Measurements from ENCODE around the gene GPR180. TPM values are rescaled to one million over a fixed set of nuclear protein-coding genes. Genes with fewer than 3 reads are reported as not detected.

Gene GPR180
- polyA plus RNA-seq, 1 donor: 5.6 TPM

- Histone ChIP-seq H3K9me3 (ENCODE audit: control insufficient read depth, low read depth, low read length) (no peaks in the 10 kb centered on the region), H3K4me1 (ENCODE audit: control insufficient read depth, insufficient read depth, low read length) (no peaks in the 10 kb centered on the region), H3K36me3 (ENCODE audit: control insufficient read depth, insufficient read depth, low read length) (no peaks in the 10 kb centered on the region), H3K4me3 (ENCODE audit: low read length) (no peak overlapping the region), H3K27ac (ENCODE audit: low read length) (no peak overlapping the region), H3K27me3 (ENCODE audit: control insufficient read depth, insufficient read depth, low read length) (peaks cover 35% of the 10 kb centered on the region)
- 8% methylated on average over 2 of the region's 6 CpGs for WGBS (ENCODE audit: insufficient coverage, low lambda C conversion rate)
- DNase-seq: peak in 1 of 2 donors; percentile 29
Observed at GRCh38 chr13:94660695-94661326, 59.2 kb downstream of the GPR180 start.

DNA sequence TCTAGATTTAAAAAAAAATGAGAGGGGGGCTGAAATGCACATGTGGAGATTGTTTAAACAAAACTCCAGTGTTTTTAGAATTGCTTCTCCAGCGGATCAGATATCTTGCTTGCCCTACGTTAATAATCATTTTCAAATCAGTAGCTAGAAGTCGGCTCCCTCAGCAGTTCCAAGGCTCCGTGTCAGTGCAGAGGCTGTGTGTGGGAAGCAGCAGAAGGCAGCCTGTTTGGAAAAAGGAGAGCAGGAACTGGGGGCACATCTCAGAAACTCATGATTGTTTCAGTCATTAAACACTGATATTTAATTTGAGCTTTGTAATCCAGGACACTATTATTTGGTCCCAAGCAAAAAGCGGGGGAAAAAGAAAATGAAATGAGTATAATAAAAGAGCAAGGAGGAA, 59.7 kb downstream of the GPR180 start:
- DNase-seq: no peak
- Histone ChIP-seq H3K4me1 (ENCODE audit: control insufficient read depth, insufficient read depth, low read length) (no peaks in the 10 kb centered on the region), H3K36me3 (ENCODE audit: control insufficient read depth, insufficient read depth, low read length) (no peaks in the 10 kb centered on the region), H3K27me3 (ENCODE audit: control insufficient read depth, insufficient read depth, low read length) (peaks cover 40% of the 10 kb centered on the region), H3K27ac (ENCODE audit: low read length) (no peak overlapping the region), H3K4me3 (ENCODE audit: low read length) (no peak overlapping the region), H3K9me3 (ENCODE audit: control insufficient read depth, low read depth, low read length) (no peaks in the 10 kb centered on the region)
- 33% methylated on average over 1 of the region's 5 CpGs for WGBS (ENCODE audit: insufficient coverage, low lambda C conversion rate)

DNA sequence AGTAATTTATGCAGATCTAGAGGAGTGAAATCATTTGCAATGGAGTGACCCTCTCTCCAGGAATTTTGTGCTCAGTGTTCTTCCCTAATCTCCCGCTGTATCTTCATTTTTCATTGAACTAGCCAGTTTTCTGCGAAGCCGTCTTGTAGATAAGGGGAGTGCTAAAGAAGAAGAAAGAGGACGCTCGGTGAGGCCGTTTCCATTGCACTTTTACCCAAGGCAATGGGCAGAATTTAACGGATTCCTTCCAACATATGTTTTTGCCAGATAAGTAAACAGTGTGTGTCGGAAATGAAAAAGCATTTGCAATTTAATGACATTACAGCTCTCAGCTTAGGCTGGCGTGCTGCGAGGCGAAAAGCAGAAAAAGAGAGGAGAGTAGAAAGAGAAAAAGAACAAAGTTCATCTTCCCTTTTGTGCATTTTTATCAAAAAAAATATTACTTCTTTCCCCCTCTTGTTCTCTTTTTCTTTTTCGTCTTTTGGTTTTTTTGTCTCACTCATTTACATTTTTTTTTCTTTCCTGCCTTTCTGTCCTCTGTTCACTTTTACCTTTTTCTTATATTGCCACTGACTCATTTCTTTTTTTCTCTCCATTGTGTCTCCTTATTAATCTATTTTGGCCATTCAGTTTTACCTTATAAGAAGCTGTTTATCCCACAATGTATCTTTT, 60.8 kb downstream of the GPR180 start:
- H3K4me1 ChIP-seq (ENCODE audit: control insufficient read depth, insufficient read depth, low read length): no peaks in the 10 kb centered on the region
- no peak overlapping the region for H3K4me3 ChIP-seq (ENCODE audit: low read length)
- no peak for DNase-seq
- H3K27me3 ChIP-seq (ENCODE audit: control insufficient read depth, insufficient read depth, low read length): peaks cover 40% of the 10 kb centered on the region
- H3K27ac ChIP-seq (ENCODE audit: low read length): no peak overlapping the region
- 16% methylated on average over 5 of the region's 12 CpGs for WGBS (ENCODE audit: insufficient coverage, low lambda C conversion rate)
- no peaks in the 10 kb centered on the region for H3K36me3 ChIP-seq (ENCODE audit: control insufficient read depth, insufficient read depth, low read length)
- no peaks in the 10 kb centered on the region for H3K9me3 ChIP-seq (ENCODE audit: control insufficient read depth, low read depth, low read length)

DNA sequence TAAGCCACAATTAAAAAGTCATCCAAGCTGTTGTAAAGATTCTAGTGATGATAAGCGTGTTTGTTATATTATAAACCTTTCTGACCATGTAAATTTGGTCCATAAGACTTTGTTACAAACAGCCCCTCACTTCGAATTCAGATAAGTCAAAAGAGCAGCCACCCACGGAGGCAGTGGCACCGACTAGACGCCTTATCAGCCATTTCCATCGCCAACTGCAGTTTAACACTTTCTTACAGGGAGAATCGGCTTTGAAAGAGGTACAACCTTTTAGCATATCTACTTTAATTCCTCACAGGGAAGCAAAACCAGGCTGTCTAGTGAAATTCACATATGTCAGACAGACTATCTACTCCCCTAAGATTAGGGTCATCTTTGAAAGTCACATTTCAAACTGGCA, 63.2 kb downstream of the GPR180 start:
- Histone ChIP-seq H3K4me3 (ENCODE audit: low read length) (no peak overlapping the region), H3K36me3 (ENCODE audit: control insufficient read depth, insufficient read depth, low read length) (no peaks in the 10 kb centered on the region), H3K4me1 (ENCODE audit: control insufficient read depth, insufficient read depth, low read length) (no peaks in the 10 kb centered on the region), H3K9me3 (ENCODE audit: control insufficient read depth, low read depth, low read length) (no peaks in the 10 kb centered on the region), H3K27ac (ENCODE audit: low read length) (no peak overlapping the region), H3K27me3 (ENCODE audit: control insufficient read depth, insufficient read depth, low read length) (peaks cover 47% of the 10 kb centered on the region)
- WGBS (ENCODE audit: insufficient coverage, low lambda C conversion rate): no CpG with 5 or more reads among the region's 7 CpGs
- DNase-seq: no peak

- Histone ChIP-seq H3K27me3 (ENCODE audit: control insufficient read depth, insufficient read depth, low read length) (peaks cover 48% of the 10 kb centered on the region), H3K9me3 (ENCODE audit: control insufficient read depth, low read depth, low read length) (no peaks in the 10 kb centered on the region), H3K27ac (ENCODE audit: low read length) (no peak overlapping the region), H3K36me3 (ENCODE audit: control insufficient read depth, insufficient read depth, low read length) (no peaks in the 10 kb centered on the region), H3K4me1 (ENCODE audit: control insufficient read depth, insufficient read depth, low read length) (no peaks in the 10 kb centered on the region), H3K4me3 (ENCODE audit: low read length) (no peak overlapping the region)
- WGBS (ENCODE audit: insufficient coverage, low lambda C conversion rate): no CpG with 5 or more reads among the region's 7 CpGs
- DNase-seq: no peak
Observed at GRCh38 chr13:94666065-94666464, 64.4 kb downstream of the GPR180 start.

DNA sequence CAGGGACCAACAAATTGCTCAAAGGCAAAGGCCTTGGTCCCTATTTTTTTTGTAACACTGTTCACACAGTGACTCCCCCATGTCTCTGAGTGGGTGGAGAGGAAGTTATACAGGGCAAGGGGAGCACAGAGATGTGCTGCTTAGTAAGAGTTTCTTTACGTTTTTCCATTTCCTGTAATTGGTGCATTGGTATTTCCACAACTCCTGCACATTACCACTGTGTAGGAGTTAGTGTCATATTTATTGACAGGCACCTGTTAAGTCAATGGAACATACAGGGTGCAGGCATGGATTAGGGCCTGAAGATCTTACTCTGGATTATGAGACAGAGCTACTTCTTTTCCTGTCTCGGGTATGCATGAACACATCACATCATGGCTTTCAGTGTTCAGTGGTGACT, 65.5 kb downstream of the GPR180 start:
- no peaks in the 10 kb centered on the region for H3K4me1 ChIP-seq (ENCODE audit: control insufficient read depth, insufficient read depth, low read length)
- H3K27me3 ChIP-seq (ENCODE audit: control insufficient read depth, insufficient read depth, low read length): peaks cover 43% of the 10 kb centered on the region
- no peaks in the 10 kb centered on the region for H3K9me3 ChIP-seq (ENCODE audit: control insufficient read depth, low read depth, low read length)
- H3K4me3 ChIP-seq (ENCODE audit: low read length): no peak overlapping the region
- WGBS (ENCODE audit: insufficient coverage, low lambda C conversion rate): no CpG with 5 or more reads among the region's 2 CpGs
- DNase-seq: no peak
- H3K36me3 ChIP-seq (ENCODE audit: control insufficient read depth, insufficient read depth, low read length): no peaks in the 10 kb centered on the region
- H3K27ac ChIP-seq (ENCODE audit: low read length): no peak overlapping the region

DNA sequence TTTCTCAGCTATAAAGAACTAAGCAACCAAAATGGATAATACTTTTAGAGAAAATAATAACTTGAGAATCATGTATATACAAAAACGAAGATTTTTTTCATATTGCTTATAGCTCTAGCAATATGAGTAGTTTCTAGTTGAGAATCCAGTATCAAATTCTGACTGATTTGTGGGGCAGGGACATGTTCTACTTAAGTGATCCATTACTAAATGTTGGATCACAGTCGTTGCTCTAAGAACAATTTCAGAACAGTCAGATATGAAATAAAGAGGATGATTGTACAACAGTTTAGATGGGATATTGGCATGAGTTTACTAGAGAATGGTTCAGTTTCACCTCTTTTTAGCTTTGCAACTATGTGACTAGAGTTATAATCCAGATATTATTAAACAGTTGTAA, 70.7 kb downstream of the GPR180 start:
- H3K36me3 ChIP-seq (ENCODE audit: control insufficient read depth, insufficient read depth, low read length): no peaks in the 10 kb centered on the region
- DNase-seq: no peak
- no peaks in the 10 kb centered on the region for H3K4me1 ChIP-seq (ENCODE audit: control insufficient read depth, insufficient read depth, low read length)
- H3K9me3 ChIP-seq (ENCODE audit: control insufficient read depth, low read depth, low read length): no peaks in the 10 kb centered on the region
- H3K27ac ChIP-seq (ENCODE audit: low read length): no peak overlapping the region
- H3K27me3 ChIP-seq (ENCODE audit: control insufficient read depth, insufficient read depth, low read length): peaks cover 25% of the 10 kb centered on the region
- 83% methylated on average over 1 of the region's 2 CpGs for WGBS (ENCODE audit: insufficient coverage, low lambda C conversion rate)
- H3K4me3 ChIP-seq (ENCODE audit: low read length): no peak overlapping the region

- no peak overlapping the region for H3K4me3 ChIP-seq (ENCODE audit: low read length)
- no peaks in the 10 kb centered on the region for H3K9me3 ChIP-seq (ENCODE audit: control insufficient read depth, low read depth, low read length)
- no peaks in the 10 kb centered on the region for H3K4me1 ChIP-seq (ENCODE audit: control insufficient read depth, insufficient read depth, low read length)
- 93% methylated on average over 2 of the region's 5 CpGs for WGBS (ENCODE audit: insufficient coverage, low lambda C conversion rate)
- no peak for DNase-seq
- peaks cover 30% of the 10 kb centered on the region for H3K27me3 ChIP-seq (ENCODE audit: control insufficient read depth, insufficient read depth, low read length)
- H3K27ac ChIP-seq (ENCODE audit: low read length): no peak overlapping the region
- no peaks in the 10 kb centered on the region for H3K36me3 ChIP-seq (ENCODE audit: control insufficient read depth, insufficient read depth, low read length)
Observed at GRCh38 chr13:94673851-94674250, 72.2 kb downstream of the GPR180 start.

DNA sequence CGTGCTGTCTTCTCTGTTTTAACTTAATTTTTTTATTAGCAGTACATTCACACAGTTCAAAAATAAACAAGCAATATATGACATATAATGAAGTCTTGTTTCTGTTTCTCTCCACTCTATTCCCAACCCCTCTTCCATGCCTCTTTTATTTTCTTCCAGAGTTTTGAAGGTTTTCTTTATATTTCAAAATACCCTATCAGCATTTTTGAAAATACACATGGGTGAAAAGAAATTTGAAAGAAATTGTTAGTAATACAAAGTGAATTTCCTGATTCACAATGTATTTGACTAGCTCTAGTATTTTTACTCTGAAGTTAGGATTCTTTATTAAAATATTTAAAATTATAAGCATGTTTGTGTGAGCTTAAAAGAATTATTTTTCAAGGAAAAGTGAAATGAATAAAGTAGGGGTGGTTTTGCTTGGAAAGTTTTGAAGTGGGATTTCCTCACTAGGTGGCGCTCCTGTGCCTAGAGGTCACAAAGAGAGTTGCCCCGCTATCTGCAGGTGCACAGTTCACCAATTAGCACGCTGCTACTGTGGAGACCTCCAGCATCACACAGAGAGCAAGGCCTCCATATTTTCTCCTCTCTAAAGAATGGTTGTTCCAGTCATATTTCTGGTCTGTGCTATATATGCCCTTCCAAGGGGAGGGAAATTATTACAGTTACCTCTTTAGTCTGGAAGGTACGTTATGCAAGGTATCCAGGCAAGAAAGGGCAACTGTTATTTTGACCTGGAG, 73.1 kb downstream of the GPR180 start:
- WGBS (ENCODE audit: insufficient coverage, low lambda C conversion rate): 50% methylated on average over 1 of the region's 5 CpGs
- Histone ChIP-seq H3K4me3 (ENCODE audit: low read length) (no peak overlapping the region), H3K9me3 (ENCODE audit: control insufficient read depth, low read depth, low read length) (no peaks in the 10 kb centered on the region), H3K36me3 (ENCODE audit: control insufficient read depth, insufficient read depth, low read length) (no peaks in the 10 kb centered on the region), H3K4me1 (ENCODE audit: control insufficient read depth, insufficient read depth, low read length) (no peaks in the 10 kb centered on the region), H3K27me3 (ENCODE audit: control insufficient read depth, insufficient read depth, low read length) (peaks cover 29% of the 10 kb centered on the region), H3K27ac (ENCODE audit: low read length) (no peak overlapping the region)
- DNase-seq: peak; percentile 16 to 17

DNA sequence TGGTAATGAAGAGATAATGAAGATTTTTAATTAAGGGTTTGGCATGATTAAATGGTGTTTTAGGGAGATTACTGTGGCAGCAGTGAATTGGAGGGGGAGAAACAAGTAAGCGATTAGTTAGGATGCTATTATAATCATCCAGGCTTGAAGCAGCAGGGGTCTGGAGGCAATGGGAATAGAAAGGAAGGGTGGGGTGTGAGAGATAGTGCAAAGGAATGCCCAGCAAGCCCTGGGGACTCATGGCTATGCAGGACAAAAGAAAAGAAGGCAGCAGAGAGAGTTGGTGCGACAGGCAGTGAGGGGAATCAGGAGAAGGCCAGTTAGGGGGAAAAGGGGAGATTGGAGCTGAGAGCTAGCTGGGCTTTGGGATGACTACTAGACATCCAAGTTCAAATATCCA, 76.1 kb downstream of the GPR180 start:
- no peaks in the 10 kb centered on the region for H3K4me1 ChIP-seq (ENCODE audit: control insufficient read depth, insufficient read depth, low read length)
- no peaks in the 10 kb centered on the region for H3K9me3 ChIP-seq (ENCODE audit: control insufficient read depth, low read depth, low read length)
- no peak overlapping the region for H3K4me3 ChIP-seq (ENCODE audit: low read length)
- H3K36me3 ChIP-seq (ENCODE audit: control insufficient read depth, insufficient read depth, low read length): no peaks in the 10 kb centered on the region
- DNase-seq: no peak
- no peak overlapping the region for H3K27ac ChIP-seq (ENCODE audit: low read length)
- peaks cover 34% of the 10 kb centered on the region for H3K27me3 ChIP-seq (ENCODE audit: control insufficient read depth, insufficient read depth, low read length)
- 100% methylated on average over 1 of the region's 2 CpGs for WGBS (ENCODE audit: insufficient coverage, low lambda C conversion rate)
